KG1 (cell line): ENCODE data around the gene LILRB5.
"Not testable (repeated sequence)": the region's sequence is repeated elsewhere in the genome, so short reads cannot be mapped to it uniquely, and the experiment has no call there.

Experiments used
- DNase-seq: peaks from one replicate; lab custom pipeline; 2025; lab: John Stamatoyannopoulos, UW

Gene LILRB5

DNA sequence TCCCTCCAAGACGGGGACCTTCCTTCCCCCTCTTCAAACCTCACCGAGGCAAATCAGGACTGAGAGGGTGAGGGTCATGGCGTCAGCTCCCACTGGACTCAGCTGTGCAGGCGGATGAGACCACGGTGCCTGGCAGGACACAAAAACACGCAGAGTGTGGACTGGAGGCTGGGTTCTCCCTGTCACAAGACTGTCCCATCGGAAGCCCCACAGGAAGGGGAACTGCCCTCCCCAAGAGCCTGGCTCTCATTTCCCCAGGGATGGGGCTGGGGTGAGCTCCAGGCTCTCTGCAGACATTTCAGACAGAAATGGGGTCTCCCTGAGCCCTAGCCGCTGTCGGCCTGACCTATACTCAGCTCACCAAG, at the start of gene LILRB5:
Gene LILRB5, minus strand, starts transcription at position 158 of the 365 bp plus-strand sequence. Its CDS starts 80 bp downstream, at position 78.
- DNase-seq, result no peak

- DNase-seq, result no peak
Observed at GRCh38 chr19:54305141-54305540, 48.1 kb upstream of the LILRB5 start.

- DNase-seq, result peak; percentile 29
Observed at GRCh38 chr19:54302257-54302656, 45.2 kb upstream of the LILRB5 start.

DNA sequence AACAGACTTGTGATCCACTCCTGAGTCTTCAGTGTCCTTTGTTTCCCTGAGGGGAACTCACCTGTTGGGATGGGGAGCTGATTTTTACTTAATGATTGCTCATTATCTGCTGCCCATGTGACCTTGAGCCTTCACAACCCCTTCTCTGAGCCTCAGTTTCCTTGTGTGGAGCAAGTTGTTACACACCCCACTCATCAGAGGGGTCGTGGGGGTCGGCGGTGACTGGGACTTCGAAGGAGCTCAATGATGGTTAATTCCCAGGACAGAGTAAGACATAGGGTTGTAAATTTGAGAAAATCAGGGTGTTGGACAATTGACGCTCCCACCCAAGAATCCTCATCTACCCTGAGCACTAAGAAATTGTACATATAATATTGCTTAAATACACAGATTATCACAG, 42.4 kb upstream of the LILRB5 start:
- DNase-seq, result no peak

GRCh38 chr19:54299126-54299498, 42.0 kb upstream of the LILRB5 start:
- DNase-seq, result no peak

DNA sequence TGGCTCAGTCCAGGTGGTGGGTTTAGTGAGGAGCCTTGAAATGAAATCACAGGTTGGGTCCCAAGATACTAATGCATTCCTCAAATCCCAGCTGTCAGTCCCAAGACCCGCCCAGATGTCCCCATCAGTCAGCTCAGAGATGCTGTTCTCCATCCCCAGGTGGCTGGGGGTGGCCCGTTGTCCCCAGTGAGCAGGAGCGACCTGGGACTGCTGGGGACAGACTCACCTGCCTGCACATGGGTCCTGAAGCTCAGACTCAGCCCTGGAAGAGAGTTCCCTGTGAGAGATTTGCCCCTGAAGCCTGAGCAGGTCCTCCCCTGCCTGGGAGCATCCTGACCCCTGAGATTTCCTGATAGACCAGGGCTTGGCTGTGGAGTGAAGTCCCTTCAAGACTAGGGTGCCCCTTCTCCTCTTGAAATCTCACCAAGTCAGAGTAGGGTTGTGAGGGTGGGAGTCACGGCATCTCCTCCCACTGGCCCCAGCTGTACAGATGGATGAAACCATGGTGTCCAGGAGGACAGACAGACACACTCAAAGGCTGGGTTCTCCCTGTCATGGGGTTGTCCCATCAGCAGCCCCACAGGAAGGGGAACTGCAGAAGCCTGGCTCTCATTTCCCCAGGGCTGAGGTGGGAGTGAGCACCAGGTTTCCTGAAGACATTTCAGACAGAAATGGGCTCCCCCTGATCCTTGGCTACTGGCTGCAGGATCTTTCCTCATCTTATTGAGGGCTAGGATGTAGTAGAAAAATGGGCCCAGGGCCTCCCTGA, 41.5 kb upstream of the LILRB5 start:
- DNase-seq, result no peak

DNA sequence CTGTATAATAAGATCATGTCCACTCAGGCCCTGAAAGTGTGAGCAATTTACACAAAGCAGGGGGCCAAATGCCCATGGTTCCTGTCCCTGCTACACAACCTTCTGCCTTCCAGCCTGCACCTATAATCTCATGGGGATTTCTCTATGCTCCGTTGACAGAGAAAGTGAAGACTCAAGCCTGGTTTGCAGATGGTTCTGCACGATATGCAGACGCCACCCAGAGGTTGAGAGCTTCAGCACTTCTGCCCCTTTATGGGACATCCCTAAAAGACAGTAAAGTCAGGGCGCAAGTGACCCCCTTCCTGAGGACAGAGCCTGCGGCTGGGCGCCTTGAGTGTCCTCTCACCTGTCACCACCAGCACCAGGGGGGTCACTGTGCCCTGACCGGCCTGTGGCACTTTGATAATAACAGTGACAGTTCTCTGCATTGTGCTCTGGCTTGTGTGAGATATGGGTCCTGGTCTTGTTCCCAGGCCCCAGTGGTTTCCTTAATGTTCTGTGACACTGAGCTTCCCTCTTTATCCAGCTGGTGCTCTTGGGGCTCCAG, 40.8 kb upstream of the LILRB5 start:
- DNase-seq, result no peak

GRCh38 chr19:54294539-54294938, 37.5 kb upstream of the LILRB5 start:
- no peak for DNase-seq

GRCh38 chr19:54289160-54289559, 32.1 kb upstream of the LILRB5 start:
- not testable (repeated sequence) for DNase-seq

DNA sequence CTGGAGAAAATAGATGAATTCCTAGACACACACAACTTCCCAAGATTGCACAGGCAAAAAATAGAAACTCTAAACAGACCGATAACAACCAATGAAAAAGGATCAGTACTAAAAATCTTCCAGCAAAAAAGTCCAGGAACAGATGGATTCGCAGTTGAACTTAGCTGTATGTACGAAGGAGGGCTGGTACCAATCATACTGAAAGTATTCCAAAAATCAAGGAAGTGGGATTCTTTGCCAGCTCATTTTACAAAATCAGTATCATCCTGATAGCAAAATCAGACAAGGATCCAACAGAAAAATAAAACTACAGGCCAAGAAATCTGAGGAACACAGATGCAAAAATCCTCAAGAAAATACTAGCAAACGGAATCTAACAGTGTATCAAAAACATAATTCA, 30.4 kb upstream of the LILRB5 start:
- DNase-seq, result no peak

DNA sequence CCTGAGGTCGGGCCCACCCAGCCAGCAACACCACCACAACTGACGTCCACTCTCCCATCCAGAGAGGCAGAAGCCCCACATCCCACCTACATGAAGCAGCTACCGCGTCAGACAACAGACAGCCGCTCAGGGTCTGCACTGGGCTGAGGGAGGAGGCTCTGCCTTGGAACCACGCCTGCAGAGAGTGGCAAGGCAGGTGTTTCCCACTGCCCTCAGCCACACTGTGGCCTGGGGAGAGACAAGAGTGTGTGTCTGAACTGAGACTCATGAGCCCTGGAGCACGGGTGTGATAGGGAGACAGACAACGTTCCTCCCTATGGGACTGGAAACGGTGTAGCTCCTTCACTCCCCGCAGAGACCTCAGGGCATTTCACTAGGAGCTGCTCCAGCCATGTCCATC, 29.2 kb upstream of the LILRB5 start:
- not testable (repeated sequence) for DNase-seq

GRCh38 chr19:54285427-54286056, 28.5 kb upstream of the LILRB5 start:
- not testable (repeated sequence) for DNase-seq

GRCh38 chr19:54282686-54283470, 25.8 kb upstream of the LILRB5 start:
- peak; percentile 49 for DNase-seq

- not testable (repeated sequence) for DNase-seq
Observed at GRCh38 chr19:54281729-54282075, 24.6 kb upstream of the LILRB5 start.

DNA sequence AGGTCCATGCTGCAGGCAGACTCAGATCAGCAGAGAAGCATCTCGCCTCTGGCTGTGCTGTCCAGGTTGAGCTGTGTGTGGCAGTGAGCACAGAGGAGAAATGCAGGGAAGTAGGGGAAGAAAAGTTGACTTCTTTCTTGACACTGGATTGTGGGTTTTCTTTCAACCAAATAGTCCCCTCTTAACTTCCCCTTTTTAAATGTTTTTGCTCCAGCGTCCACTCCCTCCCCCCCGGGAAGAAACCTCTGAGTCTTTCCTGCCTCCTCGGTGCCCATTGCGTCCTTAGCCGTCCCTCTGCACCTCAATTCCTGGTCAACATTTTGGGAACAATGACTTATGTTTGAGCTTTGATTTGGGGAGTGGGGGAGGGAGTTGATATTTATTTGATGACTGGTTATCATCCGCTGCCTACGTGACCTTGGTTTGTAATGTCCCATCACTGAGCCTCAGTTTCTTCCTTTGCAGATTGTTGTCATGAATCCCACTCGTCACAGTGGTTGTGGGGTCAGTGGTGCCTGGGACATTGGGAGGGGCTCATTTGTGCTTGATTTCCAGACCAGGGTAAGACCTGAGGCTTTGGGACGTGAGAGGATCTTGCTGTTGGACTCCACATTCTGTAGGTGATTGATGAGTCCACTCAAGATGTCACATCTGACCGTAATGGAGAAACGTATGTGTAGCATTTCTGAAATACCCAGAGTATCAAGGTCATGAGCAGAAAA, 24.1 kb upstream of the LILRB5 start, which contains the start of gene LILRB2:
Gene LILRB2, minus strand, starts transcription at position 104 of the 722 bp plus-strand sequence. CDS start 614 bp downstream, outside the sequence.
- DNase-seq, result peak; percentile 36

DNA sequence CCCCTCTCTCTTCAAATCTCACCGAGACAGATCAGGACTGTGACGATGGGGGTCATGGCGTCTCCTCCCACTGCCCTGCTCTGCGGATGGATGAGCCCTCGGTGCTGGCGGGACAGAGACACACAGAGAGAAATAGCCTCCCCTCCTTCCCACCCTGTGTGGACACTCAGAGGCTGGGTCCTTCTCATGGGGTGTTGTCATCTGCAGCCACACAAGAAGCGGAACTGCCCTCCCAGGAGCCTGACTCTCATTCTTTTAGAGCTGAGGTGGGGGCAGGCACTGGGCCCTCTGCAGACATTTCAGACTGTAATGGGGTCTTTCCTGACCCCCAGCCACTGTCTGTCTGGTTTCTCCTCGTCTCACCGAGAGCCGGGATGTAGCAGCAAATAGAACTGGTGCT, 23.4 kb upstream of the LILRB5 start:
- peak; percentile 15 for DNase-seq

DNA sequence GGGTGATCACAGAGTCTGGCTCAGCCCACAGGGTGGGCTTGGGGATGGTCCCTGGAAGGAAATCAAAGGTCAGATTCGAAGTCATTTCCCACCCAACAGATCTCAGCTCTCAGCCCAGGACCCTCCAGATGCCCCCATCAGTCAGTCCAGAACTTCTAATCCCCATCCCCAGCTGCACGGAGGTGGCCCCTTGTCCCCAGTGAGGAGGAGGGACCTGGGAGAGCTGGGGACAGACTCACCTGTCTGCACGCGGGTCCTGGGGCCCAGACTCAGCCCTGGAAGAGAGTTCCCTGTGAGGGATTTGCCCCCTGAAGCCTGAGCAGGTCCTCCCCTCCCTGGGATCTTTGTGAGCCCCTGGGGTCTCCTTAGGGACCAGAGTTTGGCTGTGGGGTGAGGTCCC, 23.0 kb upstream of the LILRB5 start:
- not testable (repeated sequence) for DNase-seq

DNA sequence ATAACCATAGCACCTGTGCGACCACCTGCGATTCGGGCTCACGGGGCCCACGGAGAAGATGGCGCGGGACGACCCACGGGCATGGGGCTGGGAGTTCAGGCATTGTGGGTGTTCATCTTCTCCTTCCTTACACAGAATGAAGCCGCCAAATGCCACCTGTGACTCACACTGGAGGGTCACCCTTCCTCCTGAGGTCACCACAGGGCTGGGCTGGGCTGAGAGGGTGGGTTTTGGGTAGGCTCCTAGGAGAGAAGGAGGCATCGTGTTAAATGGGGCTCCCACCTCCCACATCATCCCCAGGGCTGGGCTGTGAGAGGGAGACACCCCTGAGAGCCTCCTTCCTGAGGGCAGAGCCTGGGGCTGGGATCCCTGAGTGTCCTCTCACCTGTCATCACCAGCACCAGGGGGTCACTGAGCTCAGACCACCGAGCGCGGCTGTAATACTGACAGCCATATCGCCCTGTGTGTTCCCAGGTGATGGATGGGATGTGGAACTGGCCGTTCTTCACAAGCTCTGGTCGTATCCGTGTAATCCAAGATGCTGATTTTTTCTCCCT, 22.4 kb upstream of the LILRB5 start:
- DNase-seq, result no peak

DNA sequence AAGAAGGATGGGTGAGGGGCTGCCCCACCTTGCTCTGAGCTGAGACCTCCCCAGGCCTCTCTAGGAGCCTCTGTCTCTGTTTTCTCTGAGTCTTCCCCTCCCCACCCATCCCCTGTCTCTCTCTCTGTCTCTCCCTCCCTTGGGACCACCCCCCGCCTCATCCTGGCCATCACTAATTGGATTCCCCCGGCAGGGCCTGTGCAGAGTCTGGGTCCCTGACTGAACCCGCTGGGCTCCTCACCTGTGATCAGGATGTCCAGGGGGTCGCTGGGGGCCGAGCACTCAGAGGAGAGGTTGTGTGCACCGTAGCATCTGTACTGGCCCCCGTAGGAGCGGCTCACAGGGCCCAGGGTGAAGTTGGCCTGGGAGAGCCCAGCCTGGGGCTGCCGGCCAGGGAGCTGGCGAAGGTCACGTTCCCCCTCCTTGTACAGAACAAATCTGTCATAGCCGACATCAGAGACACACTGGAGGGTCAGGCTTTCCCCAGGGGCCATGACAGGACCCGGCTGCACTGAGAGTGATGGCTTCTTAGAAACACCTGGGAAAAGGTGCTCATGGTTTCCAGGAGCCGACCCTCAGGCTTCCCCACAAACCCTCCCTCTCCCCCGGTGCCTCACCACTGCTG, 21.6 kb upstream of the LILRB5 start:
- DNase-seq, result not testable (repeated sequence)

DNA sequence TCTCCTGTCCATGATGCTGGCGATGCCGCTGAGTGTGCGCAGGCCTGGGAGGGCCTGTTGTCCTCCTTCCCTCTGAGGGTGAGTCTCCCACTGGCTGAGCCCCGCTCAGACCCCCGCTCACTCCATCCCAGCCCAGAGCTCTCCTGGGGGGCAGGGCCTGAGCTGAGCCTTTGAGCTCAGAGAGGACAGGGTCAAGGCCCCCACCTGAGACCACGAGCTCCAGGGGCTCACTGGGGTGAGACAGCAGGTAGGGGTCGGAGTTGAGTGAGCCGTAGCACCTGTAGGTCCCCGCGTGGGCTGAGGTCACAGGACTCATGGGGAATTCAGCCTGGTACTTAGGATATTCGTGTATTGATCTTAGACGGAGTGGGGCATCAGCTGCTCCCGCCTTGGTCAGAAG, 21.0 kb upstream of the LILRB5 start:
- not testable (repeated sequence) for DNase-seq

GRCh38 chr19:54277111-54277615, 20.1 kb upstream of the LILRB5 start:
- DNase-seq, result not testable (repeated sequence)
